Lung (tissue), 12 donors: ENCODE results near the gene ANKRD33B. TPM values are rescaled to one million over a fixed set of nuclear protein-coding genes. Genes with fewer than 3 reads are reported as not detected.
"Not testable (repeated sequence)": the region's sequence is repeated elsewhere in the genome, so short reads cannot be mapped to it uniquely, and the experiment has no call there.

Experiments used
- ATAC-seq: fragments of 200-7000 bp; cut with Tn5 transposase; one replicate; pipeline ENCODE4 v1.9.1; 2020; ENCODE audit warnings: moderate number of reproducible peaks; ENCODE audit not compliant: insufficient read depth, low FRiP score
- DNase-seq, 3 donors: peaks; one replicate each; pipeline ENCODE4 v3.0.0-alpha.2; 2013 to 2017
- H3K27ac ChIP-seq, 2 donors: one replicate each; pipeline ENCODE4 v1.5.1; 2013; ENCODE audit warnings: mild to moderate bottlenecking in 2 of 2, moderate library complexity in 2 of 2, control low read depth in 1 of 2, inconsistent platforms in 1 of 2, low read depth in 1 of 2, low read length in 1 of 2
- H3K27me3 ChIP-seq, 3 donors: one replicate each; pipeline ENCODE4 v1.5.1; 2013; ENCODE audit warnings: low read length in 2 of 3; ENCODE audit not compliant: control insufficient read depth in 3 of 3, insufficient read depth in 3 of 3
- H3K36me3 ChIP-seq, 4 donors: one replicate each; pipeline ENCODE4 v1.5.1; 2013; ENCODE audit warnings: low read length in 4 of 4, mild to moderate bottlenecking in 1 of 4, moderate library complexity in 1 of 4; ENCODE audit not compliant: control insufficient read depth in 4 of 4, insufficient read depth in 4 of 4
- H3K4me1 ChIP-seq, 5 donors: one replicate each; pipeline ENCODE4 v1.5.1; 2013; ENCODE audit warnings: low read length in 5 of 5, mild to moderate bottlenecking in 2 of 5, moderate library complexity in 1 of 5; ENCODE audit not compliant: control insufficient read depth in 5 of 5, insufficient read depth in 5 of 5
- H3K4me3 ChIP-seq: one replicate; pipeline ENCODE4 v1.5.1; 2013; ENCODE audit warnings: mild to moderate bottlenecking, control low read depth, moderate library complexity
- H3K9ac ChIP-seq, 2 donors: one replicate each; pipeline ENCODE4 v1.5.1; 2013; ENCODE audit warnings: low read length in 2 of 2, control low read depth in 1 of 2; ENCODE audit not compliant: insufficient read depth in 1 of 2
- H3K9me3 ChIP-seq, 4 donors: one replicate each; pipeline ENCODE4 v1.5.1; 2013; ENCODE audit warnings: low read length in 3 of 4, mild to moderate bottlenecking in 1 of 4, moderate library complexity in 1 of 4; ENCODE audit not compliant: control insufficient read depth in 4 of 4, insufficient read depth in 3 of 4
- WGBS, 2 donors: extraction: QIAGEN DNeasy Blood & Tissue Kit; methylation state at CpG; one replicate each; pipeline ENCODE4 v1.1.7; 2013; 5-methylcytosine and 5-hydroxymethylcytosine counted together
- polyA plus RNA-seq, 2 donors: library from polyadenylated mRNA; stranded (reverse); fragments of 200-250 nt; gene quantifications; one replicate each; pipeline ENCODE4 v1.2.1, GENCODE V29; 2013
- total RNA-seq, 2 donors: library from RNA; depleted of rRNA in 1 of 2; stranded (reverse); fragments of >200 nt in 1 of 2; gene quantifications; one replicate each; pipeline ENCODE4 v1.2.1, GENCODE V29; 2014 to 2021
- TF ChIP-seq, protein P1 (sequence below): IDR thresholded peaks from 2 replicates; pipeline ENCODE4 v1.5.1; 2012; ENCODE audit warnings: mild to moderate bottlenecking; ENCODE audit errors: control extremely low read depth, extremely low read depth
- donor health status: control.
- donor health status: control.
- donor health status: Bipolar disorder and iron deficiency.
- donor health status: healthy.
- donor health status: DM: yes; HTN: yes; CAD: no.

ANKRD33B gene
- total and polyA plus RNA-seq, 4 donors, result 1.0 to 6.3 (median 2.1) TPM

DNA sequence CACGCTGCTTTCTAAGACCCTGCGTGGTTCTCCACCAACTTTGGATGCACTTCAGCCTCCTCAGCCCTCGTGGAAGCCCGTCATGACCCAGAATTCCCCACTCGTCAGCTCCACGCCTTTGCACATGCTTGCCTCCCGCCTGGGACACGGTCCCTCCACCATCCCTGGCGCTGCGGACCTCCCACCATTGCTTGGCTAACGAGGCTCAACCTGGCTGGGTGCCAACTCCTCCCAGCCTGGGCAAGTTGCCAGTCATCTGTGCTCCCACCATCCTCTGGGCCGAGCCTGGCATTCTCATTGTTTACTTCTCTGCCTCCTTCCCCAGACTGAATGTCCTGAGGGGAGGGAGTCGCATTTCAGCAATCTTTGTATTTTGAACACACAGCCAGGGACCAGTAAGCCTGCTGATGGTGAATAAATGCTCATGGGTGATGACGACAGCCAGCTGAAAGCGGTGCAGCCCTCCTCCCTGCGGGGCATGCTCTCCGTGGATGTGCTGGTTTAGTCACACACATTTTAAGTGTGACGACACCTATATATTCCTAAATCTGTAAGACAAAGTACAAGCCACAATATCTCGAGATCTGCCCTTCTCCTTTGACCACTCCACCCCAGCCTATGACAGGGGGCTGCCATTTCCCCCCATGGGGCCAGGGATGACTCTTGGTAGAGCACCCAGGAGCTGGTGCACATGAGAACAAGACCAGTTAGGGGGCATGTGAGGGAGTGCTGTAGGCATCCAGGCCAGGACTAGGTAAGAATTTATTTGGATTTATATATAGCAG, 37.6 kb downstream of the ANKRD33B start:
- Histone ChIP-seq H3K4me1 (peaks cover 0 to 11% (median 8%) of the 10 kb centered on the region in 5 donors), H3K9ac (no peak overlapping the region), H3K27me3 (no peaks in the 10 kb centered on the region), H3K36me3 (no peaks in the 10 kb centered on the region), H3K27ac (peak overlapping the region; percentile 68 to 76), H3K9me3 (no peaks in the 10 kb centered on the region), H3K4me3 (no peak overlapping the region)
- WGBS, 2 donors, result 28 to 39% methylated on average over 19 of the region's 19 CpGs
- TF ChIP-seq, protein P1, sequence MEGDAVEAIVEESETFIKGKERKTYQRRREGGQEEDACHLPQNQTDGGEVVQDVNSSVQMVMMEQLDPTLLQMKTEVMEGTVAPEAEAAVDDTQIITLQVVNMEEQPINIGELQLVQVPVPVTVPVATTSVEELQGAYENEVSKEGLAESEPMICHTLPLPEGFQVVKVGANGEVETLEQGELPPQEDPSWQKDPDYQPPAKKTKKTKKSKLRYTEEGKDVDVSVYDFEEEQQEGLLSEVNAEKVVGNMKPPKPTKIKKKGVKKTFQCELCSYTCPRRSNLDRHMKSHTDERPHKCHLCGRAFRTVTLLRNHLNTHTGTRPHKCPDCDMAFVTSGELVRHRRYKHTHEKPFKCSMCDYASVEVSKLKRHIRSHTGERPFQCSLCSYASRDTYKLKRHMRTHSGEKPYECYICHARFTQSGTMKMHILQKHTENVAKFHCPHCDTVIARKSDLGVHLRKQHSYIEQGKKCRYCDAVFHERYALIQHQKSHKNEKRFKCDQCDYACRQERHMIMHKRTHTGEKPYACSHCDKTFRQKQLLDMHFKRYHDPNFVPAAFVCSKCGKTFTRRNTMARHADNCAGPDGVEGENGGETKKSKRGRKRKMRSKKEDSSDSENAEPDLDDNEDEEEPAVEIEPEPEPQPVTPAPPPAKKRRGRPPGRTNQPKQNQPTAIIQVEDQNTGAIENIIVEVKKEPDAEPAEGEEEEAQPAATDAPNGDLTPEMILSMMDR, result no peak
- ATAC-seq (peak; percentile 53), DNase-seq (peak; percentile 83 to 95 (median 94))

DNA sequence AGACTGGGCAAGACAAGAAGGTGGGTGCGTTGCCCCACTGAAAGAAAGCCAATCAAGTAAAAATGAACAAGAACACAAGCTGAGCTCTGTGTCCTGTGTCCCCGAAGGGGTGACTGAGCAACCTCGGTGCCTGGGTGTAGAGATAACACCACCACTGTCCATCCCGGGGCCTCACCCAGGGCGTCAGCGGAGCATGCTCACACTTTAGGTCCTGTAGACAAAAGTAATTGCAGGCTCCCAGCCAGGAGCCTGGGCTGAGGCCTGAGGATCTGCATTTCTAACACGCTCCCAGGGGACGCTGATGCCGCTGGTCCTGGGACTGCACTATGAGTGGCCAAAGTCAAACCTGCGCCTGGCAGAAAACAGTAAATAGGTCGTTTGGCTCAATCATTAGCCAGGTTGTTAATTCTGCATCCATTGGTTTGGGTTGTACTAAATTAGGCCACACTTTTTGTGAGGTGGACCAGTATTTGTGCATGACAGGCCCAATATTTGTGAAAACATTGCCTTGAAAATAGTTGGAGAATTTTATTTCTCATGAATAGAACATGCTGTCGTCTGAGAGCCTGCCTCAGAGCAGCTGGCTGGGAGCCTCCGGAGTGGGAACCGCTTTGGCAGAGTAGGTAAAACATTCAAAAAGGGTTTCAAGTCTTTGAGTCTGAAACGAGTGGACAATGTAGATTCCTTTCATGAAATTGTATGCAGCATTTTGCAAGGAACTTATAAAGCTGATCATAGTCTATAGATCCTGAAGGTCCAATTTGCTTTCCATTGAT, 38.3 kb downstream of the ANKRD33B start:
- H3K4me3 ChIP-seq, result no peak overlapping the region

DNA sequence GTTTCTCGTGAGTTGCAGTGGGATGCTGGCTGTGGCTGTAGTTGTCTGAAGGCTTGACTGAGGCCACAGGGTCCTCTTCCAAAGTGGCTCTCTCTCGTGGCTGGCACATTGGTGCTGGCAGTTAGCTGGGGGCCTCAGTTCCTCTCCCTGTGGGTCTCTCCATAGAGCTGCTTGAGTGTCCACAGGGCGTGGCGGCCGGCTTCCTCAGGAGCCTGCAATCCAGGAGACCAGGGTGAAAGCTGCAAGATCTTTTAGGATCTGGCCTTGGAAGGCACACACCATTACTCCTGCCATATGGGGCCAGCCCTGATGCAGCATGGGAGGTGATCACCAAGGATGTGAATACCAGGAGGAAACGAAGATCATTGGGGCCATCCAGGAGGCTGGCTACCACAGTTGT, 41.1 kb downstream of the ANKRD33B start:
- H3K4me1 ChIP-seq, result peaks cover 0 to 20% (median 10%) of the 10 kb centered on the region in 5 donors
- no peak for ATAC-seq

More for the DNA sequence above, 38.3 kb downstream of the ANKRD33B start:
- no peaks in the 10 kb centered on the region for H3K27me3 ChIP-seq
- H3K9ac ChIP-seq, result no peak overlapping the region
- peaks cover 0 to 13% (median 7%) of the 10 kb centered on the region in 5 donors for H3K4me1 ChIP-seq
- TF ChIP-seq, protein P1, result no peak
- WGBS, 2 donors, result 76 to 84% methylated on average over 15 of the region's 15 CpGs
- H3K27ac ChIP-seq, result peak overlapping the region; percentile 1 to 76
- H3K36me3 ChIP-seq, result no peaks in the 10 kb centered on the region
- no peak for DNase-seq
- no peaks in the 10 kb centered on the region for H3K9me3 ChIP-seq
- ATAC-seq, result no peak

DNA sequence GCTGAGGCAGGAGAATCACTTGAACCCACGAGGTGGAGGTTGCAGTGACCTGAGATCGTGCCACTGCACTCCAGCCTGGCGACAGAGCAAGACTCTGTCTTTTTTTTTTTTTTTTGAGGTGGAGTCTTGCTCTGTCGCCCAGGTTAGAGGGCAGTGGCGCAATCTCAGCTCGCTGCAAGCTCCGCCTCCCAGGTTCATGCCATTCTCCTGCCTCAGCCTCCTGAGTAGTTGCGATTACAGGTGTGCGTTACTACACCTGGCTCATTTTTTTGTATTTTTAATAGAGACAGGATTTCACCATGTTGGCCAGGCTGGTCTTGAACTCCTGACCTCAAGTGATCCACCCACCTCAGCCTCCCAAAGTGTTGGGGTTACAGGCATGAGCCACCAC, 42.8 kb downstream of the ANKRD33B start:
- not testable (repeated sequence) for H3K36me3 ChIP-seq, H3K27me3 ChIP-seq, H3K4me3 ChIP-seq, ATAC-seq, H3K9me3 ChIP-seq, H3K27ac ChIP-seq, H3K9ac ChIP-seq, DNase-seq
- 59 to 85% methylated on average over 9 of the region's 9 CpGs for WGBS, 2 donors
- H3K4me1 ChIP-seq, result peaks cover 0 to 19% (median 7%) of the 10 kb centered on the region in 5 donors

More for the DNA sequence above, 41.1 kb downstream of the ANKRD33B start:
- no peak overlapping the region for H3K9ac ChIP-seq
- TF ChIP-seq, protein P1, result no peak
- H3K27ac ChIP-seq, result no peak overlapping the region
- no peaks in the 10 kb centered on the region for H3K36me3 ChIP-seq
- 72 to 79% methylated on average over 6 of the region's 6 CpGs for WGBS, 2 donors
- DNase-seq, result no peak
- no peaks in the 10 kb centered on the region for H3K27me3 ChIP-seq
- no peaks in the 10 kb centered on the region for H3K9me3 ChIP-seq
- no peak overlapping the region for H3K4me3 ChIP-seq
